Measurements from ENCODE around the gene HEG1. TPM values are rescaled to one million over a fixed set of nuclear protein-coding genes. Genes with fewer than 3 reads are reported as not detected.

Gene HEG1
- total and polyA plus RNA-seq, 2 experiments from 2014 or later, result 1.8 to 8.8 TPM

DNA sequence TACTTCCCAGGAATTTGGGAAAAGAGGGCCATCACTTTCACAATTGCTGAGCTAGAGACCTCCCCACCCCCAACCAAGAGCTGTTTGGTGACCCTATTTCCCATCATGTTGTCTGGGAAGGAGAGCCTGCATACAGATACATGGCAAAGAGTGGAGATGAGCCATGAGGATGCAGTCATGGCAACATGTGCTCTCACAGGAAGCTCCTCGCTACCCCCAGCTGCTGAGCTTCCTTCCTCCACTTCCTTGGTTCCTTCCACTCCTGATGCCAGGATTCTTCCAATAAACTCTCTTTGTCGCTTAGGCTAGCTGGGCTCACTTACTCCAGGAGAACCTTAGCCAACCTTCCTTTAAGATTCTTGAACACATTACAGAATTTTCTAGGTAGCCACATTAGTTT is 72.9 kb downstream of the HEG1 start:
- ATAC-seq, result no peak
- Mint-ChIP-seq H3K27ac (no peak overlapping the region), H3K4me3 (no peak overlapping the region), H3K4me1 (0 out of 3 replicates have a peak, but pooled peaks cover 6% of the 10 kb centered on the region), H3K9me3 (no peaks in the 10 kb centered on the region), H3K36me3 (ENCODE audit: low read depth) (0 out of 3 replicates have a peak, but pooled peaks cover under 1% of the 10 kb centered on the region), H3K27me3 (ENCODE audit: insufficient read depth, low read depth, poor library complexity) (peaks cover 6% of the 10 kb centered on the region)
- no peak overlapping the region for H2AFZ ChIP-seq
- DNase-seq (ENCODE audit: low spot score), result no peak
- H3K4me3 ChIP-seq, result no peak overlapping the region
- H3K4me2 ChIP-seq, result no peak overlapping the region
- H4K20me1 ChIP-seq (replicated peaks; ENCODE audit: insufficient read depth), result no peaks in the 10 kb centered on the region
- H3K36me3 ChIP-seq (ENCODE audit: insufficient read depth), result no peaks in the 10 kb centered on the region; the same call in 1 of the 2 replicates
- no peaks in the 10 kb centered on the region for H3K79me2 ChIP-seq (replicated peaks; ENCODE audit: insufficient read depth)
- H3F3A ChIP-seq (replicated peaks; ENCODE audit: low read depth), result 0 out of 2 replicates have a peak, but pooled peaks cover 3% of the 10 kb centered on the region
- 0 out of 2 replicates have a peak, but pooled peaks cover 3% of the 10 kb centered on the region for H3K9me2 ChIP-seq (ENCODE audit: insufficient read depth)
- no peaks in the 10 kb centered on the region; the same call in 1 of the 2 replicates for H3K4me1 ChIP-seq (ENCODE audit: insufficient read depth)
- no peaks in the 10 kb centered on the region for H3K27me3 ChIP-seq (ENCODE audit: insufficient read depth)
- H3K27ac ChIP-seq (ENCODE audit: low read depth), result no peak overlapping the region
- TF ChIP-seq JUNB (IDR thresholded peaks at IDR 0.05; ENCODE audit: unreplicated experiment), result no peak
- TF ChIP-seq ZNF331 (CRISPR knock-in tag; IDR thresholded peaks at IDR 0.05; ENCODE audit: low read depth), result no peak

DNA sequence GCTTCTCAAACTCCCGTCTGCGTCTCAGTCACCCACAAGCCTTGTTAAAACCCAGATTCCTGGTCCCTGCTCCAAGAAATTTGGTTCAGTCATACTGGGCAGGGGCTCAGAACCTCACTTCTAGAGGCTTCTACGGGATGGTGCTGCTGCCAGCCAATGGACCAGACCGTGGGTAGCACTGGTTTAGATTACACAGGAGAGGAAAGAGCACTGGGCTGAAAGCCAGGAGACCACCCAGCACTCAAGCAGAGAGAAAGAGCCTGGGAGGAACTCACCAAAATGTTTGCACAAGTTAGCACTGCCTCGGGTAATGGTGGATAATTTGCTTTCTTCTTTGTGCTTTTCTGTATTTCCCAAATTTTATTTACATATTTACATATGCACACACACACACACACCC is 74.3 kb downstream of the HEG1 start:
- H3K36me3 ChIP-seq (ENCODE audit: insufficient read depth), result no peaks in the 10 kb centered on the region; the same call in 1 of the 2 replicates
- Mint-ChIP-seq H3K36me3 (ENCODE audit: low read depth) (peaks cover 14% of the 10 kb centered on the region; the same call in 2 of the 3 replicates), H3K4me1 (0 out of 3 replicates have a peak, but pooled peaks cover 6% of the 10 kb centered on the region), H3K4me3 (no peak overlapping the region), H3K27me3 (ENCODE audit: insufficient read depth, low read depth, poor library complexity) (peaks cover 6% of the 10 kb centered on the region), H3K27ac (no peak overlapping the region), H3K9me3 (no peaks in the 10 kb centered on the region; the same call in 2 of the 3 replicates)
- no peak overlapping the region for H2AFZ ChIP-seq
- 0 out of 2 replicates have a peak, but pooled peaks cover 3% of the 10 kb centered on the region for H3F3A ChIP-seq (replicated peaks; ENCODE audit: low read depth)
- no peaks in the 10 kb centered on the region for H4K20me1 ChIP-seq (replicated peaks; ENCODE audit: insufficient read depth)
- no peaks in the 10 kb centered on the region for H3K27me3 ChIP-seq (ENCODE audit: insufficient read depth)
- H3K4me2 ChIP-seq, result no peak overlapping the region
- no peak overlapping the region for H3K27ac ChIP-seq (ENCODE audit: low read depth)
- no peaks in the 10 kb centered on the region for H3K4me1 ChIP-seq (ENCODE audit: insufficient read depth)
- no peaks in the 10 kb centered on the region for H3K79me2 ChIP-seq (replicated peaks; ENCODE audit: insufficient read depth)
- H3K4me3 ChIP-seq, result no peak overlapping the region
- DNase-seq (ENCODE audit: low spot score) (no peak), ATAC-seq (no peak)
- 0 out of 2 replicates have a peak, but pooled peaks cover 3% of the 10 kb centered on the region for H3K9me2 ChIP-seq (ENCODE audit: insufficient read depth)
- no peak for TF ChIP-seq STAT1 (IDR thresholded peaks at IDR 0.05; ENCODE audit: unreplicated experiment)
- TF ChIP-seq REST (IDR thresholded peaks at IDR 0.05; ENCODE audit: unreplicated experiment), result no peak
- no peak for TF ChIP-seq JUNB (IDR thresholded peaks at IDR 0.05; ENCODE audit: unreplicated experiment)
- TF ChIP-seq EZH2phosphoT487 (IDR thresholded peaks at IDR 0.05; ENCODE audit: unreplicated experiment), result no peak
- TF ChIP-seq, protein P1, sequence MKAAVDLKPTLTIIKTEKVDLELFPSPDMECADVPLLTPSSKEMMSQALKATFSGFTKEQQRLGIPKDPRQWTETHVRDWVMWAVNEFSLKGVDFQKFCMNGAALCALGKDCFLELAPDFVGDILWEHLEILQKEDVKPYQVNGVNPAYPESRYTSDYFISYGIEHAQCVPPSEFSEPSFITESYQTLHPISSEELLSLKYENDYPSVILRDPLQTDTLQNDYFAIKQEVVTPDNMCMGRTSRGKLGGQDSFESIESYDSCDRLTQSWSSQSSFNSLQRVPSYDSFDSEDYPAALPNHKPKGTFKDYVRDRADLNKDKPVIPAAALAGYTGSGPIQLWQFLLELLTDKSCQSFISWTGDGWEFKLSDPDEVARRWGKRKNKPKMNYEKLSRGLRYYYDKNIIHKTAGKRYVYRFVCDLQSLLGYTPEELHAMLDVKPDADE (IDR thresholded peaks at IDR 0.05), result no peak
- no peak for TF ChIP-seq NANOG (IDR thresholded peaks at IDR 0.05; ENCODE audit: borderline replicate concordance)
- no peak for TF ChIP-seq EZH2 (IDR thresholded peaks at IDR 0.05; ENCODE audit: low read depth, unreplicated experiment)
- TF ChIP-seq, protein P2, sequence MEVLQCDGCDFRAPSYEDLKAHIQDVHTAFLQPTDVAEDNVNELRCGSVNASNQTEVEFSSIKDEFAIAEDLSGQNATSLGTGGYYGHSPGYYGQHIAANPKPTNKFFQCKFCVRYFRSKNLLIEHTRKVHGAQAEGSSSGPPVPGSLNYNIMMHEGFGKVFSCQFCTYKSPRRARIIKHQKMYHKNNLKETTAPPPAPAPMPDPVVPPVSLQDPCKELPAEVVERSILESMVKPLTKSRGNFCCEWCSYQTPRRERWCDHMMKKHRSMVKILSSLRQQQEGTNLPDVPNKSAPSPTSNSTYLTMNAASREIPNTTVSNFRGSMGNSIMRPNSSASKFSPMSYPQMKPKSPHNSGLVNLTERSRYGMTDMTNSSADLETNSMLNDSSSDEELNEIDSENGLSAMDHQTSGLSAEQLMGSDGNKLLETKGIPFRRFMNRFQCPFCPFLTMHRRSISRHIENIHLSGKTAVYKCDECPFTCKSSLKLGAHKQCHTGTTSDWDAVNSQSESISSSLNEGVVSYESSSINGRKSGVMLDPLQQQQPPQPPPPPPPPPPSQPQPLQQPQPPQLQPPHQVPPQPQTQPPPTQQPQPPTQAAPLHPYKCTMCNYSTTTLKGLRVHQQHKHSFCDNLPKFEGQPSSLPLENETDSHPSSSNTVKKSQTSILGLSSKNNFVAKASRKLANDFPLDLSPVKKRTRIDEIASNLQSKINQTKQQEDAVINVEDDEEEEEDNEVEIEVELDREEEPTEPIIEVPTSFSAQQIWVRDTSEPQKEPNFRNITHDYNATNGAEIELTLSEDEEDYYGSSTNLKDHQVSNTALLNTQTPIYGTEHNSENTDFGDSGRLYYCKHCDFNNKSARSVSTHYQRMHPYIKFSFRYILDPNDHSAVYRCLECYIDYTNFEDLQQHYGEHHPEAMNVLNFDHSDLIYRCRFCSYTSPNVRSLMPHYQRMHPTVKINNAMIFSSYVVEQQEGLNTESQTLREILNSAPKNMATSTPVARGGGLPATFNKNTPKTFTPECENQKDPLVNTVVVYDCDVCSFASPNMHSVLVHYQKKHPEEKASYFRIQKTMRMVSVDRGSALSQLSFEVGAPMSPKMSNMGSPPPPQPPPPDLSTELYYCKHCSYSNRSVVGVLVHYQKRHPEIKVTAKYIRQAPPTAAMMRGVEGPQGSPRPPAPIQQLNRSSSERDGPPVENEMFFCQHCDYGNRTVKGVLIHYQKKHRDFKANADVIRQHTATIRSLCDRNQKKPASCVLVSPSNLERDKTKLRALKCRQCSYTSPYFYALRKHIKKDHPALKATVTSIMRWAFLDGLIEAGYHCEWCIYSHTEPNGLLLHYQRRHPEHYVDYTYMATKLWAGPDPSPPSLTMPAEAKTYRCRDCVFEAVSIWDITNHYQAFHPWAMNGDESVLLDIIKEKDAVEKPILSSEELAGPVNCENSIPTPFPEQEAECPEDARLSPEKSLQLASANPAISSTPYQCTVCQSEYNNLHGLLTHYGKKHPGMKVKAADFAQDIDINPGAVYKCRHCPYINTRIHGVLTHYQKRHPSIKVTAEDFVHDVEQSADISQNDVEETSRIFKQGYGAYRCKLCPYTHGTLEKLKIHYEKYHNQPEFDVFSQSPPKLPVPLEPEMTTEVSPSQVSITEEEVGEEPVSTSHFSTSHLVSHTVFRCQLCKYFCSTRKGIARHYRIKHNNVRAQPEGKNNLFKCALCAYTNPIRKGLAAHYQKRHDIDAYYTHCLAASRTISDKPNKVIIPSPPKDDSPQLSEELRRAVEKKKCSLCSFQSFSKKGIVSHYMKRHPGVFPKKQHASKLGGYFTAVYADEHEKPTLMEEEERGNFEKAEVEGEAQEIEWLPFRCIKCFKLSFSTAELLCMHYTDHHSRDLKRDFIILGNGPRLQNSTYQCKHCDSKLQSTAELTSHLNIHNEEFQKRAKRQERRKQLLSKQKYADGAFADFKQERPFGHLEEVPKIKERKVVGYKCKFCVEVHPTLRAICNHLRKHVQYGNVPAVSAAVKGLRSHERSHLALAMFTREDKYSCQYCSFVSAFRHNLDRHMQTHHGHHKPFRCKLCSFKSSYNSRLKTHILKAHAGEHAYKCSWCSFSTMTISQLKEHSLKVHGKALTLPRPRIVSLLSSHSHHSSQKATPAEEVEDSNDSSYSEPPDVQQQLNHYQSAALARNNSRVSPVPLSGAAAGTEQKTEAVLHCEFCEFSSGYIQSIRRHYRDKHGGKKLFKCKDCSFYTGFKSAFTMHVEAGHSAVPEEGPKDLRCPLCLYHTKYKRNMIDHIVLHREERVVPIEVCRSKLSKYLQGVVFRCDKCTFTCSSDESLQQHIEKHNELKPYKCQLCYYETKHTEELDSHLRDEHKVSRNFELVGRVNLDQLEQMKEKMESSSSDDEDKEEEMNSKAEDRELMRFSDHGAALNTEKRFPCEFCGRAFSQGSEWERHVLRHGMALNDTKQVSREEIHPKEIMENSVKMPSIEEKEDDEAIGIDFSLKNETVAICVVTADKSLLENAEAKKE (CRISPR knock-in tag; IDR thresholded peaks at IDR 0.05), result no peak
